HepG2 (cell line): ENCODE data around the gene TMUB1. TPM values are rescaled to one million over a fixed set of nuclear protein-coding genes. Genes with fewer than 3 reads are reported as not detected.

ENCODE experiments used
- AGO2 ChIP-seq: fragments of 200-400 bp; formaldehyde crosslinking; optimal IDR thresholded peaks from 2 replicates; pipeline ENCODE3; 2017; ENCODE audit warnings: mild to moderate bottlenecking, low read depth, low read length, moderate library complexity
- ASH2L ChIP-seq: fragments of 300-600, 200-600 bp; sonication (generic); IDR thresholded peaks from 2 replicates; pipeline ENCODE4 v1.7.0; 2017; ENCODE audit warnings: low read depth, mild to moderate bottlenecking, moderate library complexity, mixed read lengths, low read length; ENCODE audit not compliant: insufficient read length
- CBFB ChIP-seq: sonication (generic); formaldehyde crosslinking; IDR thresholded peaks from 2 replicates; pipeline ENCODE4 v1.4.0; 2020; ENCODE audit warnings: missing genetic modification reagents
- CHD2 ChIP-seq: IDR thresholded peaks from 2 replicates; pipeline ENCODE4 v1.6.1; 2011; ENCODE audit warnings: low read depth, low read length, improper control_type of control experiment
- FOSL2 ChIP-seq: sonication (generic); formaldehyde crosslinking; IDR thresholded peaks from 2 replicates; pipeline ENCODE4 v1.4.0; 2020; ENCODE audit warnings: missing genetic modification reagents
- FOXK2 ChIP-seq: fragments of 450-650 bp; IDR thresholded peaks from 2 replicates; pipeline ENCODE4 v1.6.1; 2016
- HES4 ChIP-seq: sonication (generic); formaldehyde crosslinking; IDR thresholded peaks from 2 replicates; pipeline ENCODE4 v1.9.0; 2021; ENCODE audit warnings: mild to moderate bottlenecking, missing genetic modification reagents, borderline replicate concordance
- MXI1 ChIP-seq: IDR thresholded peaks from 3 replicates; pipeline ENCODE4 v1.6.1; 2012; ENCODE audit warnings: low read depth, low read length, inconsistent platforms, borderline replicate concordance
- POLR2G ChIP-seq: fragments of 200-400 bp; formaldehyde crosslinking; IDR thresholded peaks from 2 replicates; pipeline ENCODE4 v1.6.1; 2018; ENCODE audit warnings: mild to moderate bottlenecking, low read depth, low read length, moderate library complexity
- PPARG ChIP-seq: conservative IDR thresholded peaks from 2 replicates; pipeline ENCODE4 v1.6.1; 2016; ENCODE audit warnings: missing biosample characterization, missing genetic modification reagents
- RAD51 ChIP-seq: fragments of 450-650 bp; IDR thresholded peaks from 2 replicates; pipeline ENCODE4 v1.6.1; 2016; ENCODE audit warnings: borderline replicate concordance
- REXO4 ChIP-seq: sonication (generic); formaldehyde crosslinking; IDR thresholded peaks from 2 replicates; pipeline ENCODE4 v1.8.0; 2022; ENCODE audit warnings: missing genetic modification reagents, mild to moderate bottlenecking, borderline replicate concordance
- SMAD9 ChIP-seq: sonication (generic); formaldehyde crosslinking; IDR thresholded peaks from 2 replicates; pipeline ENCODE4 v1.5.1; 2020; ENCODE audit warnings: mild to moderate bottlenecking, missing genetic modification reagents
- TCF7 ChIP-seq: sonication (generic); IDR thresholded peaks from 2 replicates; pipeline ENCODE4 v1.6.1; 2016; ENCODE audit warnings: antibody characterized with exemption, low read depth
- TEAD2 ChIP-seq: sonication (generic); formaldehyde crosslinking; IDR thresholded peaks from 2 replicates; pipeline ENCODE4 v1.9.0; 2021; ENCODE audit warnings: missing genetic modification reagents
- TEAD3 ChIP-seq: optimal IDR thresholded peaks from 2 replicates; pipeline ENCODE3; 2016; ENCODE audit warnings: borderline replicate concordance
- TGIF2 ChIP-seq: IDR thresholded peaks from 2 replicates; pipeline ENCODE4 v1.6.1; 2016; ENCODE audit warnings: control low read depth, missing compliant biosample characterization
- ZNF225 ChIP-seq: sonication (generic); formaldehyde crosslinking; IDR thresholded peaks from 2 replicates; pipeline ENCODE4 v1.4.0; 2020; ENCODE audit warnings: mild to moderate bottlenecking, missing genetic modification reagents
- ZNF281 ChIP-seq: sonication (generic); formaldehyde crosslinking; IDR thresholded peaks from 2 replicates; pipeline ENCODE4 v1.4.0; 2020; ENCODE audit warnings: missing genetic modification reagents, borderline replicate concordance
- ZNF317 ChIP-seq: sonication (generic); formaldehyde crosslinking; IDR thresholded peaks from 2 replicates; pipeline ENCODE4 v1.5.0; 2020; ENCODE audit warnings: mild to moderate bottlenecking, missing genetic modification reagents
- ZNF44 ChIP-seq: sonication (generic); formaldehyde crosslinking; IDR thresholded peaks from 2 replicates; pipeline ENCODE4 v1.5.1; 2020; ENCODE audit warnings: mild to moderate bottlenecking, missing genetic modification reagents
- polyA plus RNA-seq, 8 experiments: library from polyadenylated mRNA; depleted of rRNA in 3 of 8; stranded (reverse) in 7 of 8; unstranded in 1 of 8; fragments of >200 nt; fragmentation: Illumina TruSeq in 4 of 8; extraction: Trizol in 4 of 8; gene quantifications; 2 replicates each; pipeline versions ENCODE4 v1.2.1 to v1.2.3, GENCODE V29; 2011 to 2016; ENCODE audit warnings: low read depth in 4 of 8, missing spikeins in 1 of 8, mixed read lengths in 1 of 8; ENCODE audit not compliant: insufficient read depth in 1 of 8
- total RNA-seq, 5 experiments: library from RNA; depleted of rRNA; stranded (reverse); fragments of >200 nt; fragmentation: Illumina TruSeq; extraction: Trizol; gene quantifications; 2 replicates each; pipeline ENCODE4 v1.2.3, GENCODE V29; 2016; ENCODE audit warnings: low read depth in 1 of 5
- TF ChIP-seq, protein P1 (sequence below): sonication (generic); formaldehyde crosslinking; IDR thresholded peaks from 2 replicates; pipeline ENCODE4 v1.5.0; 2020; ENCODE audit warnings: missing genetic modification reagents
- TF ChIP-seq, protein P2 (sequence below): sonication (generic); formaldehyde crosslinking; IDR thresholded peaks from 2 replicates; pipeline ENCODE4 v1.4.0; 2020; ENCODE audit warnings: missing genetic modification reagents
- TF ChIP-seq, protein P3 (sequence below): sonication (generic); formaldehyde crosslinking; IDR thresholded peaks from 2 replicates; pipeline ENCODE4 v1.4.0; 2020; ENCODE audit warnings: missing genetic modification reagents; ENCODE audit errors: not compliant biosample characterization

Gene TMUB1
- total and polyA plus RNA-seq, 2 of the 13 experiments (the other 11 are each of a cell fraction or from before 2014, with no cell fraction given): 44.8 to 51.6 TPM

- TF ChIP-seq, protein P1, sequence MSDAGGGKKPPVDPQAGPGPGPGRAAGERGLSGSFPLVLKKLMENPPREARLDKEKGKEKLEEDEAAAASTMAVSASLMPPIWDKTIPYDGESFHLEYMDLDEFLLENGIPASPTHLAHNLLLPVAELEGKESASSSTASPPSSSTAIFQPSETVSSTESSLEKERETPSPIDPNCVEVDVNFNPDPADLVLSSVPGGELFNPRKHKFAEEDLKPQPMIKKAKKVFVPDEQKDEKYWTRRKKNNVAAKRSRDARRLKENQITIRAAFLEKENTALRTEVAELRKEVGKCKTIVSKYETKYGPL (CRISPR knock-in tag): no peak
- TF ChIP-seq RAD51: no peak
- TF ChIP-seq MXI1: peak; percentile 59; the same call in 1 of the 3 replicates
- TF ChIP-seq, protein P2, sequence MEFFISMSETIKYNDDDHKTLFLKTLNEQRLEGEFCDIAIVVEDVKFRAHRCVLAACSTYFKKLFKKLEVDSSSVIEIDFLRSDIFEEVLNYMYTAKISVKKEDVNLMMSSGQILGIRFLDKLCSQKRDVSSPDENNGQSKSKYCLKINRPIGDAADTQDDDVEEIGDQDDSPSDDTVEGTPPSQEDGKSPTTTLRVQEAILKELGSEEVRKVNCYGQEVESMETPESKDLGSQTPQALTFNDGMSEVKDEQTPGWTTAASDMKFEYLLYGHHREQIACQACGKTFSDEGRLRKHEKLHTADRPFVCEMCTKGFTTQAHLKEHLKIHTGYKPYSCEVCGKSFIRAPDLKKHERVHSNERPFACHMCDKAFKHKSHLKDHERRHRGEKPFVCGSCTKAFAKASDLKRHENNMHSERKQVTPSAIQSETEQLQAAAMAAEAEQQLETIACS: peak; percentile 83
- TF ChIP-seq, protein P3, sequence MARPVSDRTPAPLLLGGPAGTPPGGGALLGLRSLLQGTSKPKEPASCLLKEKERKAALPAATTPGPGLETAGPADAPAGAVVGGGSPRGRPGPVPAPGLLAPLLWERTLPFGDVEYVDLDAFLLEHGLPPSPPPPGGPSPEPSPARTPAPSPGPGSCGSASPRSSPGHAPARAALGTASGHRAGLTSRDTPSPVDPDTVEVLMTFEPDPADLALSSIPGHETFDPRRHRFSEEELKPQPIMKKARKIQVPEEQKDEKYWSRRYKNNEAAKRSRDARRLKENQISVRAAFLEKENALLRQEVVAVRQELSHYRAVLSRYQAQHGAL (CRISPR knock-in tag): peak; percentile 35
- TF ChIP-seq ASH2L: peak; percentile 25
- TF ChIP-seq FOSL2: 0 out of 2 replicates have a peak, but pooled peaks have one; percentile 5
- peak; percentile 40; the same call in 1 of the 2 replicates for TF ChIP-seq ZNF317 (CRISPR knock-in tag)
- TF ChIP-seq HES4 (CRISPR knock-in tag): no peak
- TF ChIP-seq ZNF225 (CRISPR knock-in tag): 0 out of 2 replicates have a peak, but pooled peaks have one; percentile 44
- TF ChIP-seq REXO4 (CRISPR knock-in tag): no peak
- TF ChIP-seq TCF7: no peak
- TF ChIP-seq PPARG: no peak
- no peak for TF ChIP-seq TEAD2
- peak; percentile 66 for TF ChIP-seq AGO2
- TF ChIP-seq POLR2G: peak; percentile 91
- no peak for TF ChIP-seq CBFB (CRISPR knock-in tag)
- no peak for TF ChIP-seq TEAD3 (CRISPR knock-in tag)
- no peak for TF ChIP-seq FOXK2
- peak; percentile 47; the same call in 1 of the 2 replicates for TF ChIP-seq ZNF281 (CRISPR knock-in tag)
- TF ChIP-seq ZNF44: peak; percentile 45; the same call in 1 of the 2 replicates
- TF ChIP-seq SMAD9 (CRISPR knock-in tag): no peak
- TF ChIP-seq CHD2: no peak
- no peak for TF ChIP-seq TGIF2 (CRISPR knock-in tag)
Measured at GRCh38 chr7:151085691-151086620, 2.7 kb upstream of the TMUB1 start, which contains the start of gene AGAP3 (continued).
